HCT116 (cell line): Measurements from ENCODE around the gene CYSLTR2. TPM values are rescaled to one million over a fixed set of nuclear protein-coding genes. Genes with fewer than 3 reads are reported as not detected.

Experiments
- ATAC-seq: fragments of 200-7000 bp; cut with Tn5 transposase; 2 replicates; pipeline ENCODE4 v1.9.1; 2020; ENCODE audit warnings: mild to moderate bottlenecking, moderate library complexity
- BruUV-seq: library from RNA; stranded (reverse); fragments of 400-500 nt; replicated peaks from 2 replicates; lab custom pipeline; 2021; lab: Mats Ljungman, UMichigan
- CTCF ChIA-PET: fragments of 300-600 bp; sonication (Branson Sonifier 250); formaldehyde crosslinking; loops from one replicate; lab custom pipeline; 2021; ENCODE audit warnings: antibody characterized with exemption; lab: Charles Lee
- POLR2A ChIA-PET: fragments of 300-600, 350-600 bp; sonication (Branson Sonifier 250); formaldehyde crosslinking; loops from one replicate; lab custom pipeline; 2021; ENCODE audit warnings: antibody characterized with exemption; lab: Charles Lee
- RAD21 ChIA-PET, 2 experiments: fragments of 300-600 bp; sonication (Branson Sonifier 250); formaldehyde crosslinking; loops; one replicate each; lab custom pipeline; 2023; ENCODE audit warnings: low total read pairs in 2 of 2; ENCODE audit not compliant: uncharacterized antibody in 2 of 2, unreplicated experiment in 2 of 2, low non-redundant PET in 1 of 2; lab: Charles Lee
- DNase-seq: peaks from one replicate; pipeline ENCODE4 v3.0.0-alpha.2; 2010; ENCODE audit warnings: low read depth, low spot score
- H2AFZ ChIP-seq: fragments of 200-600 bp; shearing (Covaris generic), sonication (generic); 2 replicates; pipeline ENCODE4 v1.6.1; 2017; ENCODE audit warnings: low read depth, mixed run types, mixed read lengths, antibody characterized with exemption, low read length; ENCODE audit not compliant: poor library complexity, severe bottlenecking
- H3K27ac ChIP-seq: 2 replicates; pipeline ENCODE4 v1.5.1; 2012; ENCODE audit warnings: low read depth, low read length
- H3K27me3 ChIP-seq: fragments of 200-600 bp; sonication (generic); 2 replicates; pipeline ENCODE4 v1.6.1; 2016; ENCODE audit warnings: mixed run types, low read length, mixed read lengths; ENCODE audit not compliant: insufficient read depth
- H3K36me3 ChIP-seq, 2 experiments: fragments of 200-500 bp in 1 of 2; fragments of 200-600 bp in 1 of 2; sonication (Bioruptor generic) in 1 of 2; sonication (generic) in 1 of 2; 2 replicates each; pipeline versions ENCODE4 v1.5.1 to v1.6.1; 2014 to 2016; ENCODE audit warnings: low read length in 2 of 2, inconsistent platforms in 1 of 2, mixed read lengths in 1 of 2, mixed run types in 1 of 2; ENCODE audit not compliant: insufficient read depth in 2 of 2, control insufficient read depth in 1 of 2
- H3K4me1 ChIP-seq, 2 experiments: fragments of 200-600 bp in 1 of 2; sonication (generic) in 1 of 2; 2 replicates each; pipeline versions ENCODE4 v1.5.1 to v1.6.1; 2012 to 2017; ENCODE audit warnings: low read length in 2 of 2, inconsistent platforms in 1 of 2, mild to moderate bottlenecking in 1 of 2, mixed read lengths in 1 of 2, mixed run types in 1 of 2, moderate library complexity in 1 of 2; ENCODE audit not compliant: insufficient read depth in 2 of 2, control insufficient read depth in 1 of 2
- H3K4me2 ChIP-seq: fragments of 200-600 bp; sonication (generic); 2 replicates; pipeline ENCODE4 v1.6.1; 2017; ENCODE audit warnings: mixed run types, low read length, mixed read lengths
- H3K4me3 ChIP-seq, 2 experiments: fragments of 200-600 bp in 1 of 2; sonication (generic) in 1 of 2; replicated peaks in 1 of 2; 2 replicates each; pipeline ENCODE4 v1.5.1; 2011 to 2016; ENCODE audit warnings: low read length in 2 of 2, control low read depth in 1 of 2, low read depth in 1 of 2, mild to moderate bottlenecking in 1 of 2, mixed read lengths in 1 of 2, mixed run types in 1 of 2
- H3K79me2 ChIP-seq: fragments of 200-600 bp; sonication (generic); 2 replicates; pipeline ENCODE4 v1.6.1; 2017; ENCODE audit warnings: mild to moderate bottlenecking, mixed run types, low read length, moderate library complexity, mixed read lengths; ENCODE audit not compliant: insufficient read depth
- H3K9ac ChIP-seq: fragments of 200-600 bp; sonication (generic); 2 replicates; pipeline ENCODE4 v1.6.1; 2016; ENCODE audit warnings: low read length, mixed read lengths
- H3K9me2 ChIP-seq: fragments of 200-600 bp; sonication (generic), shearing (Covaris generic); 2 replicates; pipeline ENCODE4 v1.6.1; 2017; ENCODE audit warnings: mixed run types, mild to moderate bottlenecking, moderate library complexity; ENCODE audit not compliant: insufficient read depth
- H3K9me3 ChIP-seq, 2 experiments: fragments of 200-500 bp in 1 of 2; fragments of 200-600 bp in 1 of 2; sonication (Bioruptor generic) in 1 of 2; sonication (generic) in 1 of 2; 2 replicates each; pipeline ENCODE4 v1.6.1; 2014 to 2017; ENCODE audit warnings: low read length in 2 of 2, mixed read lengths in 2 of 2, inconsistent platforms in 1 of 2, low read depth in 1 of 2, mild to moderate bottlenecking in 1 of 2, mixed run types in 1 of 2, moderate library complexity in 1 of 2; ENCODE audit not compliant: control insufficient read depth in 1 of 2, insufficient read depth in 1 of 2
- H4K20me1 ChIP-seq: fragments of 200-600 bp; sonication (generic), shearing (Covaris generic); 2 replicates; pipeline ENCODE4 v1.6.1; 2017; ENCODE audit warnings: mixed run types, mild to moderate bottlenecking, moderate library complexity; ENCODE audit not compliant: insufficient read depth
- CBX3 ChIP-seq: IDR thresholded peaks from 2 replicates; pipeline ENCODE4 v1.6.1; 2012; ENCODE audit warnings: low read depth
- CEBPB ChIP-seq: IDR thresholded peaks from 2 replicates; pipeline ENCODE4 v1.6.1; 2012; ENCODE audit warnings: low read depth
- JUND ChIP-seq: IDR thresholded peaks from 2 replicates; pipeline ENCODE4 v1.6.1; 2012
- POLR2A ChIP-seq: IDR thresholded peaks from 2 replicates; pipeline ENCODE4 v1.7.0; 2011; ENCODE audit warnings: borderline replicate concordance; ENCODE audit not compliant: insufficient read depth, insufficient read length; ENCODE audit errors: extremely low read depth
- REST ChIP-seq: IDR thresholded peaks from 2 replicates; pipeline ENCODE4 v1.6.1; 2012; ENCODE audit warnings: low read depth
- SIN3A ChIP-seq: IDR thresholded peaks from 2 replicates; pipeline ENCODE4 v1.6.1; 2012; ENCODE audit warnings: low read depth
- SRF ChIP-seq: IDR thresholded peaks from 2 replicates; pipeline ENCODE4 v1.6.1; 2012; ENCODE audit warnings: low read depth
- YY1 ChIP-seq: IDR thresholded peaks from 2 replicates; pipeline ENCODE4 v1.6.1; 2011; ENCODE audit warnings: low read length, low read depth, moderate library complexity, mild to moderate bottlenecking; ENCODE audit not compliant: insufficient replicate concordance; ENCODE audit errors: extremely low read depth
- ZFX ChIP-seq: fragments of 450-650 bp; IDR thresholded peaks from 2 replicates; pipeline ENCODE4 v1.6.1; 2017
- ZNF274 ChIP-seq: fragments of 200-500 bp; sonication (Bioruptor generic); IDR thresholded peaks from 2 replicates; pipeline ENCODE4 v1.6.1; 2014; ENCODE audit warnings: mild to moderate bottlenecking, low read depth, low read length, inconsistent platforms
- intact Hi-C: fragments of 100-400 bp; cut with micrococcal nuclease; formaldehyde crosslinking; loops from 2 replicates; pipeline ENCODE4 v1.10.0; 2022
- total RNA-seq: library from RNA; stranded (reverse); gene quantifications from one replicate; pipeline ENCODE4 v1.2.1, GENCODE V29; 2021; ENCODE audit not compliant: unreplicated experiment

The CYSLTR2 gene
- total RNA-seq, 1 experiment from 2014 or later, result not detected

GRCh38 chr13:48710160-48710559 is 56.4 kb downstream of the CYSLTR2 start:
- H3K4me1 ChIP-seq, result no peaks in the 10 kb centered on the region
- no peaks in the 10 kb centered on the region for H3K36me3 ChIP-seq
- no peaks in the 10 kb centered on the region for H3K27me3 ChIP-seq
- CTCF ChIA-PET, result no interaction called here
- no peak for ATAC-seq
- TF ChIP-seq CEBPB, result no peak
- no peak for TF ChIP-seq POLR2A
- TF ChIP-seq ZNF274, result no peak
- TF ChIP-seq SIN3A, result no peak
- TF ChIP-seq, all 23 proteins: peak for 0
- no peak overlapping the region for H3K27ac ChIP-seq
- no peak overlapping the region for H2AFZ ChIP-seq
- no peak overlapping the region for H3K4me2 ChIP-seq
- no peak overlapping the region for H3K4me3 ChIP-seq
- intact Hi-C loops, result no loop called here
- H3K9ac ChIP-seq, result no peak overlapping the region
- DNase-seq, result no peak
- H3K9me2 ChIP-seq, result no peaks in the 10 kb centered on the region
- POLR2A ChIA-PET, result no interaction called here
- RAD21 ChIA-PET, result no interaction called here
- H3K79me2 ChIP-seq, result no peaks in the 10 kb centered on the region
- no TSS peak for BruUV-seq
- H3K9me3 ChIP-seq, result no peaks in the 10 kb centered on the region
- H4K20me1 ChIP-seq, result no peaks in the 10 kb centered on the region

- no peak overlapping the region for H3K9ac ChIP-seq
- H3K79me2 ChIP-seq, result no peaks in the 10 kb centered on the region
- H4K20me1 ChIP-seq, result no peaks in the 10 kb centered on the region
- no peaks in the 10 kb centered on the region for H3K27me3 ChIP-seq
- no peak for TF ChIP-seq JUND
- no peak for TF ChIP-seq ZFX
- no peak for TF ChIP-seq YY1
- TF ChIP-seq SRF, result no peak
- TF ChIP-seq REST, result no peak
- TF ChIP-seq CBX3, result no peak
- intact Hi-C loops, result no loop called here
- no peak for ATAC-seq
- H3K9me2 ChIP-seq, result no peaks in the 10 kb centered on the region
- CTCF ChIA-PET, result interaction anchor here (1.8 kb wide), 1 partner anchor 22 kb away, joined by 3 read pairs; no protein-coding TSS in a partner anchor
- H3K27ac ChIP-seq, result no peak overlapping the region
- H3K9me3 ChIP-seq, result no peaks in the 10 kb centered on the region
- no peak overlapping the region for H3K4me2 ChIP-seq
- no peak overlapping the region for H3K4me3 ChIP-seq
- no TSS peak for BruUV-seq
- H3K4me1 ChIP-seq, result no peaks in the 10 kb centered on the region
- no peak for DNase-seq
- POLR2A ChIA-PET, result no interaction called here
- no peaks in the 10 kb centered on the region for H3K36me3 ChIP-seq
- RAD21 ChIA-PET, result no interaction called here
- H2AFZ ChIP-seq, result no peak overlapping the region
Measured at GRCh38 chr13:48712141-48712540, 58.4 kb downstream of the CYSLTR2 start.
